GM23338 (cell line): ENCODE results near the gene INO80C. TPM values are rescaled to one million over a fixed set of nuclear protein-coding genes. Genes with fewer than 3 reads are reported as not detected.

Experiments used
- ATAC-seq: fragments of 200-7000 bp; cut with Tn5 transposase; 3 replicates; pipeline ENCODE4 v1.9.1; 2020
- DNase-seq: peaks from one replicate; pipeline ENCODE4 v3.0.0-alpha.2; 2015; ENCODE audit warnings: low spot score
- H2AFZ ChIP-seq: fragments of 200-600 bp; sonication (generic); 2 replicates; pipeline ENCODE4 v1.8.0; 2016; ENCODE audit warnings: antibody characterized with exemption, mild to moderate bottlenecking, moderate library complexity
- H3F3A ChIP-seq: fragments of 200-600 bp; sonication (generic); replicated peaks from 2 replicates; pipeline ENCODE4 v1.8.0; 2017; ENCODE audit warnings: antibody characterized with exemption, mixed run types, low read depth
- H3K27ac ChIP-seq: fragments of 200-600 bp; sonication (generic); 2 replicates; pipeline ENCODE4 v1.6.1; 2016; ENCODE audit warnings: low read depth
- H3K27me3 ChIP-seq: fragments of 200-600 bp; sonication (generic); 2 replicates; pipeline ENCODE4 v1.8.0; 2016; ENCODE audit warnings: mild to moderate bottlenecking, mixed run types, moderate library complexity; ENCODE audit not compliant: insufficient read depth
- H3K36me3 ChIP-seq: fragments of 200-600 bp; sonication (generic); 2 replicates; pipeline ENCODE4 v1.8.0; 2016; ENCODE audit warnings: mild to moderate bottlenecking; ENCODE audit not compliant: insufficient read depth
- H3K4me1 ChIP-seq: fragments of 200-600 bp; sonication (generic); 2 replicates; pipeline ENCODE4 v1.8.0; 2016; ENCODE audit warnings: mild to moderate bottlenecking, moderate library complexity; ENCODE audit not compliant: insufficient read depth
- H3K4me2 ChIP-seq: fragments of 200-600 bp; sonication (generic); 2 replicates; pipeline ENCODE4 v1.7.1; 2017; ENCODE audit warnings: mixed run types
- H3K4me3 ChIP-seq: fragments of 200-600 bp; sonication (generic); 2 replicates; pipeline ENCODE4 v1.6.1; 2016; ENCODE audit warnings: mixed run types
- H3K79me2 ChIP-seq: fragments of 200-600 bp; sonication (generic); replicated peaks from 2 replicates; pipeline ENCODE4 v1.8.0; 2017; ENCODE audit warnings: mild to moderate bottlenecking; ENCODE audit not compliant: insufficient read depth
- H3K9me2 ChIP-seq: fragments of 200-600 bp; sonication (generic); 2 replicates; pipeline ENCODE4 v1.8.0; 2017; ENCODE audit not compliant: insufficient read depth
- H4K20me1 ChIP-seq: fragments of 200-600 bp; sonication (generic); replicated peaks from 2 replicates; pipeline ENCODE4 v1.8.0; 2017; ENCODE audit warnings: mild to moderate bottlenecking; ENCODE audit not compliant: insufficient read depth
- H3K27ac Mint-ChIP-seq: 2 replicates; pipeline ENCODE4 v1.8.0; 2020; ENCODE audit warnings: inconsistent platforms, mild to moderate bottlenecking, moderate library complexity, mixed read lengths
- H3K27me3 Mint-ChIP-seq: 3 replicates; pipeline ENCODE4 v1.8.0; 2022; ENCODE audit warnings: low read depth, mild to moderate bottlenecking, moderate library complexity, mixed read lengths, inconsistent platforms; ENCODE audit not compliant: insufficient read depth, poor library complexity
- H3K36me3 Mint-ChIP-seq: 3 replicates; pipeline ENCODE4 v1.8.0; 2021; ENCODE audit warnings: low read depth, mild to moderate bottlenecking, inconsistent platforms, moderate library complexity, mixed read lengths
- H3K4me1 Mint-ChIP-seq: 3 replicates; pipeline ENCODE4 v1.8.0; 2020; ENCODE audit warnings: mild to moderate bottlenecking, inconsistent platforms, mixed read lengths
- H3K4me3 Mint-ChIP-seq: 3 replicates; pipeline ENCODE4 v1.8.0; 2021; ENCODE audit warnings: moderate library complexity, mild to moderate bottlenecking, inconsistent platforms, mixed read lengths
- H3K9me3 Mint-ChIP-seq: 3 replicates; pipeline ENCODE4 v1.8.0; 2020; ENCODE audit warnings: moderate library complexity, mild to moderate bottlenecking, inconsistent platforms, mixed read lengths
- CREB1 ChIP-seq: fragments of 250-450 bp; sonication (Bioruptor Pico); IDR thresholded peaks from 2 replicates; pipeline ENCODE4 v1.5.0; 2020; ENCODE audit warnings: low read depth, mild to moderate bottlenecking, moderate library complexity
- CTCF ChIP-seq, 2 experiments: fragments of 200-600 bp in 1 of 2; sonication (generic) in 1 of 2; conservative IDR thresholded peaks; 2 replicates each; pipeline versions ENCODE4 v1.5.1 to v1.6.1; 2016 to 2017; ENCODE audit warnings: antibody characterized with exemption in 2 of 2, low read depth in 2 of 2, mild to moderate bottlenecking in 2 of 2, moderate library complexity in 1 of 2
- ETS1 ChIP-seq: IDR thresholded peaks from 2 replicates; pipeline ENCODE4 v1.6.1; 2016; ENCODE audit warnings: antibody characterized with exemption
- EZH2 ChIP-seq: fragments of 200-600 bp; sonication (generic); IDR thresholded peaks from one replicate; pipeline ENCODE4 v1.8.0; 2017; ENCODE audit warnings: antibody characterized with exemption, mild to moderate bottlenecking, low read depth; ENCODE audit not compliant: unreplicated experiment
- EZH2phosphoT487 ChIP-seq: fragments of 200-600 bp; sonication (generic); IDR thresholded peaks from one replicate; pipeline ENCODE4 v1.8.1; 2018; ENCODE audit warnings: antibody characterized with exemption; ENCODE audit not compliant: unreplicated experiment
- JUNB ChIP-seq: IDR thresholded peaks from one replicate; pipeline ENCODE4 v1.6.1; 2016; ENCODE audit warnings: antibody characterized with exemption; ENCODE audit not compliant: unreplicated experiment
- NANOG ChIP-seq: IDR thresholded peaks from 2 replicates; pipeline ENCODE4 v1.6.1; 2016; ENCODE audit warnings: antibody characterized with exemption, borderline replicate concordance
- POLR2AphosphoS5 ChIP-seq: IDR thresholded peaks from 2 replicates; pipeline ENCODE4 v1.6.1; 2016; ENCODE audit warnings: antibody characterized with exemption, low read depth
- ZNF331 ChIP-seq: fragments of 250-450 bp; sonication (Bioruptor Pico); IDR thresholded peaks from 2 replicates; pipeline ENCODE4 v1.5.0; 2020; ENCODE audit warnings: low read depth, mild to moderate bottlenecking, moderate library complexity
- ZNF462 ChIP-seq: fragments of 250-450 bp; sonication (Bioruptor Pico); IDR thresholded peaks from 2 replicates; pipeline ENCODE4 v1.5.0; 2020; ENCODE audit warnings: mild to moderate bottlenecking, moderate library complexity
- polyA plus RNA-seq: library from polyadenylated mRNA; unstranded; fragments of >200 nt; fragmentation: Nextera tagmentation; extraction: Ambion mirVana; gene quantifications from 2 replicates; pipeline ENCODE4 v1.2.1, GENCODE V29; 2016
- total RNA-seq: library from RNA; depleted of rRNA; stranded (reverse); fragments of >200 nt; shearing (Covaris generic); gene quantifications from 2 replicates; pipeline ENCODE4 v1.2.3, GENCODE V29; 2014

INO80C gene
- total and polyA plus RNA-seq, 2 experiments from 2014 or later: 16.3 to 52.3 TPM

GRCh38 chr18:35511428-35511827, 13.7 kb upstream of the INO80C start:
- H3K27ac ChIP-seq: no peak overlapping the region
- no peak overlapping the region for H3K27ac Mint-ChIP-seq
- no peak for DNase-seq
- H3K36me3 Mint-ChIP-seq: no peaks in the 10 kb centered on the region
- H3K79me2 ChIP-seq: no peaks in the 10 kb centered on the region
- no peaks in the 10 kb centered on the region for H3K27me3 Mint-ChIP-seq
- ATAC-seq: no peak
- H3K9me3 Mint-ChIP-seq: no peaks in the 10 kb centered on the region
- H2AFZ ChIP-seq: no peak overlapping the region
- H3K27me3 ChIP-seq: no peaks in the 10 kb centered on the region
- H3K4me1 ChIP-seq: peaks cover 8% of the 10 kb centered on the region; the same call in 1 of the 2 replicates
- H3K4me3 ChIP-seq: no peak overlapping the region
- no peaks in the 10 kb centered on the region for H3K36me3 ChIP-seq
- no peak for TF ChIP-seq ETS1
- TF ChIP-seq ZNF331: no peak
- TF ChIP-seq JUNB: no peak
- no peak for TF ChIP-seq ZNF462 (CRISPR knock-in tag)
- TF ChIP-seq EZH2phosphoT487: no peak
- no peak for TF ChIP-seq NANOG
- no peak for TF ChIP-seq POLR2AphosphoS5
- no peak for TF ChIP-seq CTCF (conservative IDR thresholded peaks at IDR 0.05; ENCODE audit: low read depth in 2 of 2)
- no peak for TF ChIP-seq EZH2
- TF ChIP-seq CREB1: no peak
- no peaks in the 10 kb centered on the region for H4K20me1 ChIP-seq
- no peak overlapping the region for H3K4me3 Mint-ChIP-seq
- no peak overlapping the region for H3K4me2 ChIP-seq
- H3K4me1 Mint-ChIP-seq: peaks cover 26% of the 10 kb centered on the region
- H3F3A ChIP-seq: no peaks in the 10 kb centered on the region
- H3K9me2 ChIP-seq: no peaks in the 10 kb centered on the region
